ENCODE measurements around the gene USP30.
"Not testable (repeated sequence)": the region's sequence is repeated elsewhere in the genome, so short reads cannot be mapped to it uniquely, and the experiment has no call there.

DNA sequence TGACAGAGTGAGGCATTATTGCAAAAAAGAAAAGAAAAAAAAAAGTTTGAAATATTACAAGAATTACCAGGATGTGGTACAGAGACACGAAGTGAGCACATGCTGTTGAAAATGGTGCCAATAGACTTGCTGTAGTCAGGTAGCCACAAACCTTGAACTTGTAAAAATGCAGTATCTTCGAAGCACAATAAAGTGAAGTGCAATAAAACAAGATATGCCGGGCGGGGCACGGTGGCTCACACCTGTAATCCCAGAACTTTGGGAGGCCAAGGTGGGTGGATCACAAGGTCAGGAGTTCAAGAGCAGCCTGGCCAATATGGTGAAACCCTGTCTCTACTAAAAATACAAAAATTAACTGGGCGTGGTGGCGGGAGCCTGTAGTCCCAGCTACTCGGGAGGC lies 2.6 kb upstream of the USP30 start:
- not testable (repeated sequence) for TF ChIP-seq POLR2A, EP300 (IDR thresholded peaks at IDR 0.05)
- TF ChIP-seq, protein P1, sequence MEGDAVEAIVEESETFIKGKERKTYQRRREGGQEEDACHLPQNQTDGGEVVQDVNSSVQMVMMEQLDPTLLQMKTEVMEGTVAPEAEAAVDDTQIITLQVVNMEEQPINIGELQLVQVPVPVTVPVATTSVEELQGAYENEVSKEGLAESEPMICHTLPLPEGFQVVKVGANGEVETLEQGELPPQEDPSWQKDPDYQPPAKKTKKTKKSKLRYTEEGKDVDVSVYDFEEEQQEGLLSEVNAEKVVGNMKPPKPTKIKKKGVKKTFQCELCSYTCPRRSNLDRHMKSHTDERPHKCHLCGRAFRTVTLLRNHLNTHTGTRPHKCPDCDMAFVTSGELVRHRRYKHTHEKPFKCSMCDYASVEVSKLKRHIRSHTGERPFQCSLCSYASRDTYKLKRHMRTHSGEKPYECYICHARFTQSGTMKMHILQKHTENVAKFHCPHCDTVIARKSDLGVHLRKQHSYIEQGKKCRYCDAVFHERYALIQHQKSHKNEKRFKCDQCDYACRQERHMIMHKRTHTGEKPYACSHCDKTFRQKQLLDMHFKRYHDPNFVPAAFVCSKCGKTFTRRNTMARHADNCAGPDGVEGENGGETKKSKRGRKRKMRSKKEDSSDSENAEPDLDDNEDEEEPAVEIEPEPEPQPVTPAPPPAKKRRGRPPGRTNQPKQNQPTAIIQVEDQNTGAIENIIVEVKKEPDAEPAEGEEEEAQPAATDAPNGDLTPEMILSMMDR (IDR thresholded peaks at IDR 0.05) = not testable (repeated sequence)

Measured in suprapubic skin (tissue), 3 donors.